CD14-positive monocyte (primary cell): ENCODE results near the gene TMEM132D. TPM values are rescaled to one million over a fixed set of nuclear protein-coding genes. Genes with fewer than 3 reads are reported as not detected.

Experiments used
- DNase-seq, 3 donors: peaks; one replicate each; pipeline ENCODE4 v3.0.0-alpha.2; 2011 to 2022
- H2AFZ ChIP-seq: 2 replicates; pipeline ENCODE4 v1.6.0; 2012; ENCODE audit warnings: mild to moderate bottlenecking, low read depth, low read length, inconsistent platforms; ENCODE audit not compliant: insufficient read depth, poor library complexity, severe bottlenecking
- H3K27ac ChIP-seq, 2 donors: 1 replicate in 1 of 2; 2 replicates in 1 of 2; pipeline ENCODE4 v1.5.1; 2012 to 2013; ENCODE audit warnings: low read length in 2 of 2, control low read depth in 1 of 2, inconsistent platforms in 1 of 2, low read depth in 1 of 2, mild to moderate bottlenecking in 1 of 2
- H3K27me3 ChIP-seq, 2 donors: one replicate each; pipeline versions ENCODE4 v1.6.0 to v1.6.1; 2011 to 2013; ENCODE audit warnings: low read length in 2 of 2; ENCODE audit not compliant: control insufficient read depth in 2 of 2, insufficient read depth in 2 of 2
- H3K36me3 ChIP-seq, 2 donors: replicated peaks in 1 of 2; 1 replicate in 1 of 2; 2 replicates in 1 of 2; pipeline versions ENCODE4 v1.5.1 to v1.6.1; 2012 to 2013; ENCODE audit warnings: low read length in 2 of 2, control low read depth in 1 of 2, inconsistent platforms in 1 of 2, mild to moderate bottlenecking in 1 of 2; ENCODE audit not compliant: insufficient read depth in 2 of 2, control insufficient read depth in 1 of 2
- H3K4me1 ChIP-seq, 2 donors: 1 replicate in 1 of 2; 2 replicates in 1 of 2; pipeline versions ENCODE4 v1.5.1 to v1.6.1; 2012 to 2013; ENCODE audit warnings: low read length in 2 of 2, control low read depth in 1 of 2, inconsistent platforms in 1 of 2, mild to moderate bottlenecking in 1 of 2, moderate library complexity in 1 of 2; ENCODE audit not compliant: insufficient read depth in 2 of 2, control insufficient read depth in 1 of 2
- H3K4me2 ChIP-seq: replicated peaks from 2 replicates; pipeline ENCODE3; 2012; ENCODE audit warnings: low read length, moderate library complexity, mild to moderate bottlenecking; ENCODE audit not compliant: poor library complexity, severe bottlenecking; ENCODE audit errors: extremely low read depth
- H3K4me3 ChIP-seq, 3 experiments: fragments of 200-600 bp in 1 of 3; sonication (generic) in 1 of 3; replicated peaks in 1 of 3; 1 replicate in 2 of 3; 2 replicates in 1 of 3; pipeline ENCODE4 v1.5.1; 2011 to 2013; ENCODE audit warnings: low read length in 3 of 3, mild to moderate bottlenecking in 3 of 3, control low read depth in 2 of 3, low read depth in 2 of 3, inconsistent platforms in 1 of 3, moderate library complexity in 1 of 3
- H3K79me2 ChIP-seq: 2 replicates; pipeline ENCODE4 v1.6.0; 2012; ENCODE audit warnings: mild to moderate bottlenecking, control low read depth, inconsistent platforms, low read length, moderate library complexity; ENCODE audit not compliant: insufficient read depth
- H3K9ac ChIP-seq: 2 replicates; pipeline ENCODE4 v1.6.0; 2017; ENCODE audit warnings: low read length, mild to moderate bottlenecking; ENCODE audit not compliant: insufficient read depth, poor library complexity, severe bottlenecking
- H3K9me3 ChIP-seq, 2 donors: replicated peaks in 1 of 2; 1 replicate in 1 of 2; 2 replicates in 1 of 2; pipeline versions ENCODE4 v1.5.1 to v1.6.1; 2012 to 2013; ENCODE audit warnings: low read length in 2 of 2, control low read depth in 1 of 2; ENCODE audit not compliant: control insufficient read depth in 1 of 2, insufficient read depth in 1 of 2
- H4K20me1 ChIP-seq: 2 replicates; pipeline ENCODE4 v1.6.0; 2012; ENCODE audit warnings: mild to moderate bottlenecking, low read length, control low read depth, moderate library complexity; ENCODE audit not compliant: insufficient read depth
- H3K27ac Mint-ChIP-seq, 7 donors: one replicate each; pipeline ENCODE4 v1.8.0; 2020; ENCODE audit warnings: mild to moderate bottlenecking in 7 of 7, mixed read lengths in 7 of 7, moderate library complexity in 6 of 7, inconsistent platforms in 2 of 7
- H3K27me3 Mint-ChIP-seq, 3 donors: one replicate each; pipeline ENCODE4 v1.8.0; 2021 to 2022; ENCODE audit warnings: low read depth in 3 of 3, mild to moderate bottlenecking in 3 of 3, mixed read lengths in 3 of 3, moderate library complexity in 3 of 3, inconsistent platforms in 1 of 3
- H3K36me3 Mint-ChIP-seq, 2 donors: one replicate each; pipeline ENCODE4 v1.8.0; 2020; ENCODE audit warnings: mixed read lengths in 2 of 2, inconsistent platforms in 1 of 2, mild to moderate bottlenecking in 1 of 2
- H3K4me1 Mint-ChIP-seq: one replicate; pipeline ENCODE4 v1.8.0; 2020; ENCODE audit warnings: mild to moderate bottlenecking, mixed read lengths
- H3K4me3 Mint-ChIP-seq, 2 donors: one replicate each; pipeline ENCODE4 v1.8.0; 2020; ENCODE audit warnings: mild to moderate bottlenecking in 2 of 2, mixed read lengths in 2 of 2, moderate library complexity in 1 of 2
- H3K9me3 Mint-ChIP-seq, 7 donors: one replicate each; pipeline ENCODE4 v1.8.0; 2020 to 2022; ENCODE audit warnings: mixed read lengths in 7 of 7, mild to moderate bottlenecking in 6 of 7, moderate library complexity in 6 of 7, inconsistent platforms in 2 of 7
- CTCF ChIP-seq: fragments of 200-600 bp; IDR thresholded peaks from one replicate; pipeline ENCODE4 v1.8.0; 2022; ENCODE audit warnings: antibody characterized with exemption, mild to moderate bottlenecking
- WGBS: methylation state at CpG from one replicate; pipeline ENCODE4 v1.1.5; 2013; ENCODE audit warnings: missing lambda C conversion rate; ENCODE audit not compliant: insufficient coverage; 5-methylcytosine and 5-hydroxymethylcytosine counted together
- intact Hi-C, 2 donors: fragments of 100-400 bp; cut with micrococcal nuclease; formaldehyde crosslinking; loops; one replicate each; pipeline versions ENCODE4 v1.15.0 to v1.15.1; 2023
- polyA plus RNA-seq, 3 donors: library from polyadenylated mRNA; depleted of rRNA in 1 of 3; unstranded in 2 of 3; stranded (reverse) in 1 of 3; fragments of 300-500 nt in 2 of 3; fragments of >200 nt in 1 of 3; fragmentation: Illumina TruSeq in 2 of 3; gene quantifications; 1 replicate in 2 of 3; 2 replicates in 1 of 3; pipeline ENCODE4 v1.2.3, GENCODE V29; 2012 to 2021

The TMEM132D gene
- polyA plus RNA-seq, 3 donors = 0.04 TPM; not detected in 2

- no peak overlapping the region for H3K4me2 ChIP-seq
- DNase-seq = no peak
- Mint-ChIP-seq H3K4me3 (no peak overlapping the region), H3K4me1 (no peaks in the 10 kb centered on the region), H3K9me3 (peaks cover 2 to 26% (median 11%) of the 10 kb centered on the region in 7 donors), H3K27me3 (peaks cover 0 to 3% (median 0%) of the 10 kb centered on the region in 3 donors), H3K36me3 (no peaks in the 10 kb centered on the region), H3K27ac (no peak overlapping the region)
- TF ChIP-seq CTCF = no peak
- no peak overlapping the region for H3K4me3 ChIP-seq
- peaks cover 28 to 40% of the 10 kb centered on the region in 2 donors for H3K9me3 ChIP-seq
- no peaks in the 10 kb centered on the region for H3K27me3 ChIP-seq
- no peaks in the 10 kb centered on the region for H3K36me3 ChIP-seq
- H3K79me2 ChIP-seq = no peaks in the 10 kb centered on the region
- intact Hi-C loops = no loop called here
- WGBS = 80% methylated on average over 2 of the region's 5 CpGs
- no peaks in the 10 kb centered on the region for H3K4me1 ChIP-seq
- H3K9ac ChIP-seq = no peak overlapping the region
- H4K20me1 ChIP-seq = no peaks in the 10 kb centered on the region
- no peak overlapping the region for H3K27ac ChIP-seq
- no peak overlapping the region for H2AFZ ChIP-seq
Observed at GRCh38 chr12:129696405-129696804, 207.4 kb downstream of the TMEM132D start.

GRCh38 chr12:129693731-129694130 is 210.1 kb downstream of the TMEM132D start:
- no peaks in the 10 kb centered on the region for H3K79me2 ChIP-seq
- H3K9ac ChIP-seq = no peak overlapping the region
- no peak overlapping the region for H3K4me3 Mint-ChIP-seq
- 96% methylated on average over 7 of the region's 8 CpGs for WGBS
- H3K4me1 Mint-ChIP-seq = no peaks in the 10 kb centered on the region
- no peak for TF ChIP-seq CTCF
- intact Hi-C loops = no loop called here
- no peak overlapping the region for H3K27ac ChIP-seq
- H2AFZ ChIP-seq = no peak overlapping the region
- no peaks in the 10 kb centered on the region for H3K4me1 ChIP-seq
- H3K4me2 ChIP-seq = no peak overlapping the region
- no peaks in the 10 kb centered on the region for H3K36me3 Mint-ChIP-seq
- peak overlapping the region in 1 of 7 donors; percentile 51 for H3K27ac Mint-ChIP-seq
- no peaks in the 10 kb centered on the region for H4K20me1 ChIP-seq
- H3K9me3 Mint-ChIP-seq = peaks cover 0 to 15% (median 5%) of the 10 kb centered on the region in 7 donors
- peaks cover 6 to 18% of the 10 kb centered on the region in 2 donors for H3K9me3 ChIP-seq
- no peaks in the 10 kb centered on the region for H3K27me3 ChIP-seq
- no peaks in the 10 kb centered on the region for H3K36me3 ChIP-seq
- no peak for DNase-seq
- H3K27me3 Mint-ChIP-seq = peaks cover 0 to 3% (median 0%) of the 10 kb centered on the region in 3 donors
- H3K4me3 ChIP-seq = no peak overlapping the region
